WTC11 (cell line): Measurements from ENCODE around the gene BPIFA2. TPM values are rescaled to one million over a fixed set of nuclear protein-coding genes. Genes with fewer than 3 reads are reported as not detected.

Experiments
- ATAC-seq: fragments of 200-7000 bp; cut with Tn5 transposase; 2 replicates; pipeline ENCODE4 v1.10.0; 2021; ENCODE audit warnings: mild to moderate bottlenecking, moderate library complexity
- CTCF ChIA-PET: fragments of 300-600 bp; sonication (Branson Sonifier 250); formaldehyde crosslinking; loops from one replicate; lab custom pipeline; 2021; ENCODE audit warnings: antibody characterized with exemption; lab: Charles Lee
- POLR2A ChIA-PET: fragments of 350-600 bp; sonication (Branson Sonifier 250); formaldehyde crosslinking; loops from one replicate; lab custom pipeline; 2021; ENCODE audit warnings: antibody characterized with exemption; lab: Charles Lee
- DNase-seq: peaks from one replicate; pipeline ENCODE4 v3.0.0; 2021; ENCODE audit warnings: low spot score
- H3K27ac Mint-ChIP-seq: 2 replicates; pipeline ENCODE4 v1.8.0; 2021; ENCODE audit warnings: mixed read lengths
- H3K27me3 Mint-ChIP-seq: 2 replicates; pipeline ENCODE4 v1.8.0; 2021; ENCODE audit warnings: low read depth, mild to moderate bottlenecking, moderate library complexity, mixed read lengths
- H3K36me3 Mint-ChIP-seq: 2 replicates; pipeline ENCODE4 v1.8.0; 2021; ENCODE audit warnings: mixed read lengths
- H3K4me1 Mint-ChIP-seq: 2 replicates; pipeline ENCODE4 v1.8.0; 2022; ENCODE audit warnings: mixed read lengths
- H3K4me3 Mint-ChIP-seq: 2 replicates; pipeline ENCODE4 v1.8.0; 2021; ENCODE audit warnings: mild to moderate bottlenecking, moderate library complexity, mixed read lengths
- H3K9me3 Mint-ChIP-seq: 2 replicates; pipeline ENCODE4 v1.8.0; 2021; ENCODE audit warnings: mixed read lengths
- CREB1 ChIP-seq: sonication (generic); formaldehyde crosslinking; IDR thresholded peaks from 2 replicates; pipeline ENCODE4 v1.8.0; 2023; ENCODE audit warnings: mild to moderate bottlenecking, missing genetic modification reagents
- ETV6 ChIP-seq: sonication (generic); formaldehyde crosslinking; IDR thresholded peaks from 2 replicates; pipeline ENCODE4 v1.8.1; 2022; ENCODE audit warnings: mild to moderate bottlenecking, missing genetic modification reagents
- FOXK1 ChIP-seq: sonication (generic); formaldehyde crosslinking; IDR thresholded peaks from 2 replicates; pipeline ENCODE4 v1.8.0; 2022; ENCODE audit warnings: mild to moderate bottlenecking, moderate library complexity, missing genetic modification reagents
- FOXP1 ChIP-seq: sonication (generic); formaldehyde crosslinking; IDR thresholded peaks from 2 replicates; pipeline ENCODE4 v1.8.0; 2022; ENCODE audit warnings: missing genetic modification reagents, mild to moderate bottlenecking, moderate library complexity, borderline replicate concordance
- GABPB1 ChIP-seq: sonication (generic); formaldehyde crosslinking; IDR thresholded peaks from 2 replicates; pipeline ENCODE4 v1.8.1; 2023; ENCODE audit warnings: mild to moderate bottlenecking, missing genetic modification reagents
- NR1H2 ChIP-seq: sonication (generic); formaldehyde crosslinking; IDR thresholded peaks from 2 replicates; pipeline ENCODE4 v1.9.0; 2021; ENCODE audit warnings: mild to moderate bottlenecking, moderate library complexity, missing genetic modification reagents
- NR2C2 ChIP-seq: sonication (generic); formaldehyde crosslinking; IDR thresholded peaks from 2 replicates; pipeline ENCODE4 v1.8.0; 2022; ENCODE audit warnings: mild to moderate bottlenecking, missing genetic modification reagents
- OVOL2 ChIP-seq: fragments of 250-450 bp; sonication (Bioruptor Pico); IDR thresholded peaks from 2 replicates; pipeline ENCODE4 v1.9.0; 2021; ENCODE audit warnings: mild to moderate bottlenecking, borderline replicate concordance
- SMAD3 ChIP-seq: sonication (generic); formaldehyde crosslinking; IDR thresholded peaks from 2 replicates; pipeline ENCODE4 v1.8.0; 2022; ENCODE audit warnings: missing genetic modification reagents, mild to moderate bottlenecking, borderline replicate concordance
- TEAD4 ChIP-seq: sonication (generic); formaldehyde crosslinking; IDR thresholded peaks from 2 replicates; pipeline ENCODE4 v1.8.0; 2022; ENCODE audit warnings: mild to moderate bottlenecking, missing genetic modification reagents
- ZBTB21 ChIP-seq: sonication (generic); formaldehyde crosslinking; IDR thresholded peaks from 2 replicates; pipeline ENCODE4 v1.8.1; 2023; ENCODE audit warnings: mild to moderate bottlenecking, missing genetic modification reagents, borderline replicate concordance
- ZNF219 ChIP-seq: sonication (generic); formaldehyde crosslinking; IDR thresholded peaks from 2 replicates; pipeline ENCODE4 v1.8.0; 2023; ENCODE audit warnings: missing genetic modification reagents, mild to moderate bottlenecking, borderline replicate concordance
- ZNF232 ChIP-seq: sonication (generic); formaldehyde crosslinking; IDR thresholded peaks from 2 replicates; pipeline ENCODE4 v1.8.0; 2022; ENCODE audit warnings: mild to moderate bottlenecking, missing genetic modification reagents
- ZNF423 ChIP-seq: fragments of 250-450 bp; sonication (Bioruptor Pico); IDR thresholded peaks from 2 replicates; pipeline ENCODE4 v2.1.2; 2022; ENCODE audit warnings: mild to moderate bottlenecking, moderate library complexity
- total RNA-seq: library from RNA; stranded (reverse); gene quantifications from 3 replicates; pipeline ENCODE4 v1.2.3, GENCODE V29; 2021
- TF ChIP-seq, protein P1 (sequence below): sonication (generic); formaldehyde crosslinking; IDR thresholded peaks from 2 replicates; pipeline ENCODE4 v1.8.0; 2022; ENCODE audit warnings: mild to moderate bottlenecking, missing genetic modification reagents
- TF ChIP-seq, protein P2 (sequence below): sonication (generic); formaldehyde crosslinking; IDR thresholded peaks from 2 replicates; pipeline ENCODE4 v1.8.0; 2022; ENCODE audit warnings: mild to moderate bottlenecking, missing genetic modification reagents
- TF ChIP-seq, protein P3 (sequence below): sonication (generic); formaldehyde crosslinking; IDR thresholded peaks from 2 replicates; pipeline ENCODE4 v1.8.1; 2023; ENCODE audit warnings: mild to moderate bottlenecking, missing genetic modification reagents
- TF ChIP-seq, protein P4 (sequence below): sonication (generic); formaldehyde crosslinking; IDR thresholded peaks from 2 replicates; pipeline ENCODE4 v1.8.0; 2022; ENCODE audit warnings: missing genetic modification reagents
- TF ChIP-seq, protein P5 (sequence below): sonication (generic); formaldehyde crosslinking; IDR thresholded peaks from 2 replicates; pipeline ENCODE4 v1.8.1; 2023; ENCODE audit warnings: mild to moderate bottlenecking, missing genetic modification reagents, moderate library complexity
- TF ChIP-seq, protein P6 (sequence below): fragments of 250-450 bp; sonication (Bioruptor Pico); IDR thresholded peaks from 2 replicates; pipeline ENCODE4 v2.1.2; 2022; ENCODE audit warnings: mild to moderate bottlenecking, moderate library complexity

Gene BPIFA2
- total RNA-seq, 1 experiment from 2014 or later = not detected

DNA sequence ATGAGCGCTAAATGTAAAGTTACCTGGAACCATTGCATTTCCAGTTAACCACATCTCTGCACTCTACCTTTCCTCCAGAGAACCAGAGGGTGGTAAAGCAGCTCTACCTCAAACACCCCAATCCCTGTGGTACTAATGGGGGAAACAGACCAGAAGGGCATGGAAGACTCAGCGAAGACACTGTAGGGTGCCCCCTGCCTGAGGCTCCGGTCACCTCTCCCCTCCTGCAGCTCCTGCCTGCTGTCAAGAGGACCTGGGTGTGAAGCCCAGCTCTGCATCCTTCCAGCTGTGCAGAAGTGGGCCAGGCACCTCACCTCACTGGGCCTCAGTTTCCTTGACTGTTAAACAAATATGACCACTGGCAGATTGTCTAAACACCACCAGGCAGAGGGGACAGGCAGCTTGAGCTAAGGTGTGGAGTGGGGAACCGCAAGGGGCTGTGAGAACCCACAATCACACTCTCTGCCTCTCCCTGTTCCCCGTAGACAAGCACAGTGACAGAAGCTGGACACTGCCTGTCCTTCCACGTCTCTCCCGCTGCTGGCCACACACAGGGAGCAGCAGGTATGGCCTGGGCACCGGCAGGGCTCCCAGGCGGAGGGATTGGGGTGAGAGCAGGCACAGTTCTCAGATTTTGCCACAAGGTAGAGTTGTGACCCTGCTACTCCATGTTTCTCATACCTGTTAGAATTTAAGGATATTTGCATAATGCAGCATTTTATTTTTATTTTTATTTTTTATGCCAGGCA, 9.1 kb upstream of the BPIFA2 start:
- H3K27me3 Mint-ChIP-seq = peaks cover 2% of the 10 kb centered on the region; the same call in 1 of the 2 replicates
- CTCF ChIA-PET = interaction anchor here (0.8 kb wide), 2 partner anchors 53 to 99 kb away, joined by 3 to 4 read pairs; no protein-coding TSS in a partner anchor
- H3K4me1 Mint-ChIP-seq = no peaks in the 10 kb centered on the region
- POLR2A ChIA-PET = no interaction called here
- peaks cover 3% of the 10 kb centered on the region; the same call in 1 of the 2 replicates for H3K9me3 Mint-ChIP-seq
- no peak for TF ChIP-seq ZNF219 (CRISPR knock-in tag)
- no peak for TF ChIP-seq GABPB1 (CRISPR knock-in tag)
- no peak for TF ChIP-seq ZNF423 (CRISPR knock-in tag)
- TF ChIP-seq NR2C2 (CRISPR knock-in tag) = no peak
- no peak for TF ChIP-seq NR1H2
- no peak for TF ChIP-seq FOXP1 (CRISPR knock-in tag)
- TF ChIP-seq OVOL2 (CRISPR knock-in tag) = no peak
- TF ChIP-seq ETV6 (CRISPR knock-in tag) = no peak
- TF ChIP-seq, protein P1, sequence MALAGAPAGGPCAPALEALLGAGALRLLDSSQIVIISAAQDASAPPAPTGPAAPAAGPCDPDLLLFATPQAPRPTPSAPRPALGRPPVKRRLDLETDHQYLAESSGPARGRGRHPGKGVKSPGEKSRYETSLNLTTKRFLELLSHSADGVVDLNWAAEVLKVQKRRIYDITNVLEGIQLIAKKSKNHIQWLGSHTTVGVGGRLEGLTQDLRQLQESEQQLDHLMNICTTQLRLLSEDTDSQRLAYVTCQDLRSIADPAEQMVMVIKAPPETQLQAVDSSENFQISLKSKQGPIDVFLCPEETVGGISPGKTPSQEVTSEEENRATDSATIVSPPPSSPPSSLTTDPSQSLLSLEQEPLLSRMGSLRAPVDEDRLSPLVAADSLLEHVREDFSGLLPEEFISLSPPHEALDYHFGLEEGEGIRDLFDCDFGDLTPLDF (CRISPR knock-in tag) = no peak
- no peak for TF ChIP-seq SMAD3 (CRISPR knock-in tag)
- no peak for TF ChIP-seq ZNF232
- no peak overlapping the region for H3K4me3 Mint-ChIP-seq
- ATAC-seq = no peak
- no peaks in the 10 kb centered on the region for H3K36me3 Mint-ChIP-seq
- no peak for DNase-seq
- H3K27ac Mint-ChIP-seq = no peak overlapping the region

DNA sequence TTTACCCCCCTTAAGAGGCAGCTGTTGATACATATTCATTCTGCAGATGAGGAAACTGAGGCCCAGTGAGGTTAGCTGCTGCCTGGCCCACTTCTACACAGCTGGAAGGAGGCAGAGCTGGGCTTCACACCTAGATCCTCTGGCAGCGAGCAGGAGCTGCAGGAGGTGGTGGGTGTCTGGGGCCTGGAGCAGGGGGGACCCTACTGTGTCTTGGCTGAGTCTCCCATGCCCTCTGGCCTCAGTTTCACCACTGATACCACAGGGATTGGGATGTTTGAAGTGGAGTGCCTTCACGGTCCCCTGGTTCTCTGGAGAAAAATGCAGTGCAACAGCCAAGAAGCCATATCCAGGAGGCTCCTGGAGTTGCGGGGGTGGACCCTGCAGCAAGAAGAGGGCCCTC, 8.2 kb upstream of the BPIFA2 start:
- CTCF ChIA-PET = no interaction called here
- POLR2A ChIA-PET = no interaction called here
- Mint-ChIP-seq H3K27ac (no peak overlapping the region), H3K27me3 (peaks cover 2% of the 10 kb centered on the region; the same call in 1 of the 2 replicates), H3K4me3 (no peak overlapping the region), H3K9me3 (peaks cover 3% of the 10 kb centered on the region; the same call in 1 of the 2 replicates), H3K36me3 (no peaks in the 10 kb centered on the region), H3K4me1 (no peaks in the 10 kb centered on the region)
- TF ChIP-seq, protein P2, sequence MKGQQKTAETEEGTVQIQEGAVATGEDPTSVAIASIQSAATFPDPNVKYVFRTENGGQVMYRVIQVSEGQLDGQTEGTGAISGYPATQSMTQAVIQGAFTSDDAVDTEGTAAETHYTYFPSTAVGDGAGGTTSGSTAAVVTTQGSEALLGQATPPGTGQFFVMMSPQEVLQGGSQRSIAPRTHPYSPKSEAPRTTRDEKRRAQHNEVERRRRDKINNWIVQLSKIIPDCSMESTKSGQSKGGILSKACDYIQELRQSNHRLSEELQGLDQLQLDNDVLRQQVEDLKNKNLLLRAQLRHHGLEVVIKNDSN = no peak
- TF ChIP-seq, protein P3, sequence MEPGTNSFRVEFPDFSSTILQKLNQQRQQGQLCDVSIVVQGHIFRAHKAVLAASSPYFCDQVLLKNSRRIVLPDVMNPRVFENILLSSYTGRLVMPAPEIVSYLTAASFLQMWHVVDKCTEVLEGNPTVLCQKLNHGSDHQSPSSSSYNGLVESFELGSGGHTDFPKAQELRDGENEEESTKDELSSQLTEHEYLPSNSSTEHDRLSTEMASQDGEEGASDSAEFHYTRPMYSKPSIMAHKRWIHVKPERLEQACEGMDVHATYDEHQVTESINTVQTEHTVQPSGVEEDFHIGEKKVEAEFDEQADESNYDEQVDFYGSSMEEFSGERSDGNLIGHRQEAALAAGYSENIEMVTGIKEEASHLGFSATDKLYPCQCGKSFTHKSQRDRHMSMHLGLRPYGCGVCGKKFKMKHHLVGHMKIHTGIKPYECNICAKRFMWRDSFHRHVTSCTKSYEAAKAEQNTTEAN (CRISPR knock-in tag) = no peak
- ATAC-seq (no peak), DNase-seq (no peak)

DNA sequence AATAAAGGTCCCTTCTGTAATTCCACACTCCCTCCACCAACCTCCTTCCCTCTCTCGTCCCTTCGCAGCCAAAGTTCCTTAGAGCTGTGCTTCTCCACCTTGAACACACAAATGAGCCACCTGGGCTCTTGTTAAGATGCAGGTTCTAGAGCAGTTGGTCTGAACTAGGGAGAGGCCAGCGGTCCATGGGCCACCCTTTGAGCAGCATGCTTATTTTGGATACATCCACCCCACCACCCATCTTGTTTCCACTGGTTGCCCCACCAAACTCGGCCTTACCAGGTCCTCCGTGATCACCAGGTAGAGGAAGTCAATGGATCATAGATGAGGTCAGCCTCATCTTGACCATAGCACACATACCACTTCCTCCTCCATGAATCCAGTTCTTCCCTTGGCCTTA, 7.3 kb upstream of the BPIFA2 start:
- Mint-ChIP-seq H3K27me3 (peaks cover 2% of the 10 kb centered on the region; the same call in 1 of the 2 replicates), H3K4me3 (no peak overlapping the region), H3K36me3 (no peaks in the 10 kb centered on the region), H3K9me3 (peaks cover 3% of the 10 kb centered on the region; the same call in 1 of the 2 replicates), H3K27ac (no peak overlapping the region), H3K4me1 (no peaks in the 10 kb centered on the region)
- no peak for DNase-seq
- ChIA-PET POLR2A (no interaction called here), CTCF (no interaction called here)
- no peak for ATAC-seq
- TF ChIP-seq, protein P4, sequence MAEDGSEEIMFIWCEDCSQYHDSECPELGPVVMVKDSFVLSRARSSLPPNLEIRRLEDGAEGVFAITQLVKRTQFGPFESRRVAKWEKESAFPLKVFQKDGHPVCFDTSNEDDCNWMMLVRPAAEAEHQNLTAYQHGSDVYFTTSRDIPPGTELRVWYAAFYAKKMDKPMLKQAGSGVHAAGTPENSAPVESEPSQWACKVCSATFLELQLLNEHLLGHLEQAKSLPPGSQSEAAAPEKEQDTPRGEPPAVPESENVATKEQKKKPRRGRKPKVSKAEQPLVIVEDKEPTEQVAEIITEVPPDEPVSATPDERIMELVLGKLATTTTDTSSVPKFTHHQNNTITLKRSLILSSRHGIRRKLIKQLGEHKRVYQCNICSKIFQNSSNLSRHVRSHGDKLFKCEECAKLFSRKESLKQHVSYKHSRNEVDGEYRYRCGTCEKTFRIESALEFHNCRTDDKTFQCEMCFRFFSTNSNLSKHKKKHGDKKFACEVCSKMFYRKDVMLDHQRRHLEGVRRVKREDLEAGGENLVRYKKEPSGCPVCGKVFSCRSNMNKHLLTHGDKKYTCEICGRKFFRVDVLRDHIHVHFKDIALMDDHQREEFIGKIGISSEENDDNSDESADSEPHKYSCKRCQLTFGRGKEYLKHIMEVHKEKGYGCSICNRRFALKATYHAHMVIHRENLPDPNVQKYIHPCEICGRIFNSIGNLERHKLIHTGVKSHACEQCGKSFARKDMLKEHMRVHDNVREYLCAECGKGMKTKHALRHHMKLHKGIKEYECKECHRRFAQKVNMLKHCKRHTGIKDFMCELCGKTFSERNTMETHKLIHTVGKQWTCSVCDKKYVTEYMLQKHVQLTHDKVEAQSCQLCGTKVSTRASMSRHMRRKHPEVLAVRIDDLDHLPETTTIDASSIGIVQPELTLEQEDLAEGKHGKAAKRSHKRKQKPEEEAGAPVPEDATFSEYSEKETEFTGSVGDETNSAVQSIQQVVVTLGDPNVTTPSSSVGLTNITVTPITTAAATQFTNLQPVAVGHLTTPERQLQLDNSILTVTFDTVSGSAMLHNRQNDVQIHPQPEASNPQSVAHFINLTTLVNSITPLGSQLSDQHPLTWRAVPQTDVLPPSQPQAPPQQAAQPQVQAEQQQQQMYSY (CRISPR knock-in tag) = no peak
- TF ChIP-seq ZBTB21 (CRISPR knock-in tag) (no peak), NR2C2 (CRISPR knock-in tag) (no peak), CREB1 (CRISPR knock-in tag) (no peak), FOXP1 (CRISPR knock-in tag) (no peak), FOXK1 (no peak), TEAD4 (CRISPR knock-in tag) (no peak), OVOL2 (CRISPR knock-in tag) (no peak)
- TF ChIP-seq, protein P5, sequence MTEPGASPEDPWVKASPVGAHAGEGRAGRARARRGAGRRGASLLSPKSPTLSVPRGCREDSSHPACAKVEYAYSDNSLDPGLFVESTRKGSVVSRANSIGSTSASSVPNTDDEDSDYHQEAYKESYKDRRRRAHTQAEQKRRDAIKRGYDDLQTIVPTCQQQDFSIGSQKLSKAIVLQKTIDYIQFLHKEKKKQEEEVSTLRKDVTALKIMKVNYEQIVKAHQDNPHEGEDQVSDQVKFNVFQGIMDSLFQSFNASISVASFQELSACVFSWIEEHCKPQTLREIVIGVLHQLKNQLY (CRISPR knock-in tag) = no peak
- TF ChIP-seq, protein P3 (CRISPR knock-in tag) = no peak
- TF ChIP-seq, protein P6, sequence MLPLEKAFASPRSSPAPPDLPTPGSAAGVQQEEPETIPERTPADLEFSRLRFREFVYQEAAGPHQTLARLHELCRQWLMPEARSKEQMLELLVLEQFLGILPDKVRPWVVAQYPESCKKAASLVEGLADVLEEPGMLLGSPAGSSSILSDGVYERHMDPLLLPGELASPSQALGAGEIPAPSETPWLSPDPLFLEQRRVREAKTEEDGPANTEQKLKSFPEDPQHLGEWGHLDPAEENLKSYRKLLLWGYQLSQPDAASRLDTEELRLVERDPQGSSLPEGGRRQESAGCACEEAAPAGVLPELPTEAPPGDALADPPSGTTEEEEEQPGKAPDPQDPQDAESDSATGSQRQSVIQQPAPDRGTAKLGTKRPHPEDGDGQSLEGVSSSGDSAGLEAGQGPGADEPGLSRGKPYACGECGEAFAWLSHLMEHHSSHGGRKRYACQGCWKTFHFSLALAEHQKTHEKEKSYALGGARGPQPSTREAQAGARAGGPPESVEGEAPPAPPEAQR = no peak
